Activated gamma-delta T cell treated with anti-CD3 and anti-CD28 coated beads, Interleukin-2, amount 50 U/mL, for 16 hours (primary cell): Measurements from ENCODE around the gene GDI2.

Experiments used
- DNase-seq: peaks from one replicate; pipeline ENCODE4 v3.0.0-alpha.2; 2020; ENCODE audit warnings: low read depth

GDI2 gene

DNA sequence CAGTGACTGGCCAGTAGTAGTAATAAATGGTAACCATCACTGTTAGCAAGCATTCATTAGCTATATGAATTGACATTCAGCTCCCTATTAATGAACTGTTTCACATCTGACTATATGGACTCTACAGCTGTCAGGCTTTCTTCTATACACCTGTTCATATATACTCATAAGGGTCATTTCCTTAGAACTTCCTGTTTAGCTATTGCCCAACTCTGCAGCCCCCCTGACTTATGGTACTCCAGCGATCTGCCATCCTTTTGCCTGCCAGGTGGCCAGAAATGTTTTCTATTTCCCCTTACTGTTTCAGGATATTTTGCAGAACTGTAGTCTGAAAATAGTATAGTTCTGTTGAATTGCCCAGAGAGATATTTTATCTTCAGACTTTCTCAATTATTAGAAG lies 72.0 kb downstream of the GDI2 start:
- DNase-seq, result no peak

DNA sequence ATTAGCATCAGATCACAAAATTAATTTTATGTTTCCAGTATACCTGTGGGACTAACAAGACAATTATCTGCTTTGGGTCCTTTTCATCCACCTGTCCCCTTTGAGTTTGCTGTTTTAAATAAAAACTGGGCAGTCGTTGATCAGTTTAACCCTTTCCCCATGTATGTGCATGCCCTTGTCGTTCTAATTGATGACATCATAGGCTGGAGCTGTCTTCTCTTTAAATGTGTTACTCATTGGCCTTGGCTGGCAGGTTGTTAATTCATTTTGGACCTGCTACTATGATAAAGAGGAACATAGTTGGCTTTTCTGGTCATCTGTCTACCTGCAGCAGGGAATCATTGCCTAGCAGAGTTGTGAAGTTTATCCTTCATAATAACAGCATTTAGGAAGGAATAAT lies 74.8 kb downstream of the GDI2 start:
- no peak for DNase-seq

DNA sequence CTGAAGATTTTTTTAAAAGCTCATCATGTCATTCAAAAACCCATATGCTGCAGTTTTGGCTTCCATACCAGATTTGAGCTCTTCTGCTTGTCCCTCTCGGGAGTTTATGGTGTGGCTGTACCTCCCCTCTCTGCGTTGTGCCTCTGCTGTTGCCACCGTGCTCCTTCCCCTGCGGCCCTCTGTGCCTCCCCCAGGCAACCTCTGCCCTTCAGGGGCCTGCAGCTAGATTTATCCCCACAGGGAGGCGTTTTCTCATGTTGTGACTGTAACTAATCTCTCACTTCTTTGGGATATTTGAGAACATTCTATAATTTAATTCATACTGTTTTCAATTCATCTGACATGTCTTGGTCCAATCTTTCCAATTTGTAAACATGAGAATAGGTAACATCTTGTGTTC lies 75.9 kb downstream of the GDI2 start:
- no peak for DNase-seq

DNA sequence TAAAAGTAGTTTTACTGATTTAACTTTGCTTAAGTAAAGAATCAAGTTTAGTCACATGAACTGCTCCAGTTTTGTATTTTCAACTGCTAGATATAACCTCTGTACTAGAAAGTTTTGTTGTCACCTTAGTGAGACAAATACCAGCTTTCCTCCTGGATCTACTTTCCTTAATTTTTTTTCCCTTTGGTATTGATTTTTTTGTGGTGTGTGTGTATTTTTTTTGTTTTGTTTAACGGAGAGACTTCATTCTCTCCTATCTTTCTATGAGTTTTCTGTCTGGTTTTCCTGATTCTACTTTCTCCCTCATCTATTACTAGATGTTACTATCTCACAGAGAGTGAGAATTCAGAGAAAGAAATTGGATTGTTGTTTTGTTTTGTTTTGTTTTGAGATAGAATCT lies 76.6 kb downstream of the GDI2 start:
- DNase-seq, result no peak

DNA sequence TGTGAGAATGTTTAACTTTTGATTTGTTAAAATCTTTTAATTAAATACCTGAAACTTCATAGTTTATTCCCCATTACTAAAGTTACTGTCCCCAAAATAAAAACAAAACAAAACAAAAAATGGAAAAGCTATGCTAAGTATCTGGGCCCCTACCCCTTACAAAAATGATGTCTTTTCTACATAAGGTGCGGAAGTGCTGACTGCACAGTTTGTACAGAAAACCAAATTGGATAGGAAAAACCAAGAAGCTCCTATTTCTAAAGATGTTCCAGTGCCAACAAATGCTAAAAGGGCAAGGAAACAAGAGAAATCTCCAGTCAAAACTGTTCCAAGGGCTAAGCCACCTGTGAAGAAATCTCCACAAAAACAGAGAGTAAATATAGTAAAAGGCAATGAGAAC lies 78.1 kb downstream of the GDI2 start:
- no peak for DNase-seq

DNA sequence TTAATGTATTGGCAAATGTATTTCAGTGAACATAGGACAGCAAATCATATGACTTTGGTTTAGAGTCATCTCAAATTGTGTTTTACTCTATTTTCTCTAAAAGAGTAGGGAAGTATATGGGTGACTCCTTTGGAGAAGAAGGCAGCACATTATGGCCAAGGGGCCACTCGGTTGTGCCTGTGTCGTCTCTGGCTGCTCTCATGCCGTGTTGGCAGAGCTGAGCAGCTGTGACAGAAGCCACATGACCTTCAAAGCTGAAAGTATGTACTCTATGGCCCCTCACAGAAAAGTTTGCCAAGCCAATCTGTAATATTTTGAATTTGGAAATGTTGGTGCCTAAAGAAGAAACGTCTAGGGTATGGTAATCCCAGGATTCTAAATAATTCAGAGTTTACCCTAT lies 81.1 kb downstream of the GDI2 start:
- no peak for DNase-seq

DNA sequence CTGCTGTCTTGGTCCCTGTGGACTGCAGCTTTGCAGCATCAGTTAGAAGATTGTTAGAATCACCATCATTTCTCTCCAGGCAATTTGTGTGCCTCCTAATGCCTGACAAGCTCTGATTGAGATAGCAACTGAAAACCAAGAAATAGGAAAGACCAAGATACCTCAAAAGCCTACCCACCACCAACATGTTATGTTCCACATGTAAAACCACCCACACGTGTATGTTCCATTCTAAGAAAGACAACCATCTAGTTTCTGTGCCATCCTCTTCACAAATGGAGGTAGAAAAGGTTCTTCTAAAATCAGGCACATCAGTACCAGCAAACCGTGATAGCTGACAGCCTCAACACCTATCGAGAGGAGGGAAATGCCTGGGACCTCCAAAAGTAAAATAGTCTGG lies 81.7 kb downstream of the GDI2 start:
- no peak for DNase-seq

DNA sequence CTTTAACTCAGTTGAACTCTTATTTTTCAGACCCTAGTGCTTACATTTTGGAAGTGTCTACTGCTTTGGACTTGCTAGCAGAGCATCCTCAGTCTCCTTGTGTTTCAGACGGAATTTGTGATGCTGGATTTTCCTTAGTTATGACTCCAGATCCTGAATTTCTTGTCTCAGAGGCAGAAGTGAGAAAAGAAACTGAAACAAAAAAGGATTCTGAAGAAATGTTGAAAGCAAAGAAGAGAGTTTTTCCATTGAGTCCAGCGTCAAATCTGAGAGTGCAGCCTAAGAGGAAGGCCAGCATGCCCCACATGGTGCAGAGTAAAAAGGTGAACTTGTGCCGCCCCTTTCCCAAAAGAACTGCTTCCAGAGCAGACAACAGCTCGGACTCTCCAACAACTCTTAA lies 82.5 kb downstream of the GDI2 start:
- no peak for DNase-seq

DNA sequence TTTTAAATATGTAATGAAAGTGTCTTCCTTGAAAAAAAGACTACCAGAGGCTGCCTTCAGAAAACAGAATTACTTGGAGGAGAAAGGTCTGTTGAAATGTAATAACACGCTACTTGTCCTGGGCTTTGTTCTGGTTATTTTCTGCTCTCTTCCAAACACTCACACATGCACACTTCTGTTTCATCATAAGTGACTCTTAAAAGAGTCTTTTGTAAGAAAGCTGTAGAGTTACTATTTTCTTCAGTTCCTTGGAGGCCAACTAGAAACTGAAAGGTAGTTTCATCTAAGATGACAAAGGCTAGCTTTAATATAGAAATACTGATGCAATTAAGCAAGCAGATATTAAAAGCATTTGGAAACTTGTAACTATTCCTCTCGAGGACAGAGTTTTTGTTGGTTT lies 89.5 kb downstream of the GDI2 start:
- DNase-seq, result no peak

DNA sequence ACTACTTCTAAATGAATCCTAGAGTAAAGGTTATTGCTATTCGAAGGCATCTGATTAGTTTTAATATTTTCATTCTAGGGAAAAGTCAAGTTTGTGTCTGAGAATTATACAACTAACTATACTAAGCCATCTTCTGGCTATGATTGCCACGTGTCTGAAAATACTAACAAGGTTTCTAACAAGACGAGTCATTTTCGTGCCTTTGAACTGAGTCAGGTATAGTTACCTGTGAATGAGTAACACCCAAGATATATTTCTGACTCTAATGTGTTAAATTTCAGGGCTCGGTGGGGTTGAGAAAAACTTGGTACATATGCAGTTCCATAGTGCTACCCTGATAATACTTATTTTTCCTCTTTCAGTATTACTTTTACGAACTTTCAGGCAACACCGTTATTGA lies 93.1 kb downstream of the GDI2 start:
- DNase-seq, result no peak

DNA sequence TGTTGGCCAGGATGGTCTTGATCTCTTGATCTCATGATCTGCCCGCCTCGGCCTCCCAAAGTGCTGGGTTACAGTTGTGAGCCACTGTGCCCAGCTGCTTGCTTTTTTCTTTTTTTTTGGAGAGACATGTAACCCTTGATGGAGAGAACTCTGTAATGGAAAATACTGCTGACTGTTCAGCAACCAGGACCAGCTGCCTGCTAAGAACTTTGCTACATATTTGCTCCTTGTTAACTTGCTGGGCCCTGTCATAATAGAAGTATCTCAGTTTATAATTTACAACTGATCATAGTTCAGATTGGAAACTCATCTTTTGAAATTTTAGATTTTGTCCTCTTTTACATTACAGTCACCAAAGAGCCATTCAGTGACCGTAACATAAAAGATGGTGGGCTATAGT lies 93.7 kb downstream of the GDI2 start:
- no peak for DNase-seq
